ENCODE data around the gene APLP2. TPM values are rescaled to one million over a fixed set of nuclear protein-coding genes. Genes with fewer than 3 reads are reported as not detected.

APLP2 gene
- total RNA-seq, 3 donors from 2014 or later (not counting 1 experiment from before 2014, with no cell fraction given), result 99.8 to 119 (median 116) TPM

- no peaks in the 10 kb centered on the region for H3K9me3 ChIP-seq (ENCODE audit: control insufficient read depth, insufficient read depth, low read length)
- peaks cover 3 to 14% of the 10 kb centered on the region in 2 donors for H3K27me3 Mint-ChIP-seq (ENCODE audit: low read depth in 2 of 2)
- intact Hi-C loops (cut with micrococcal nuclease), result no loop called here
- no peaks in the 10 kb centered on the region for H3K27me3 ChIP-seq (ENCODE audit: control insufficient read depth, insufficient read depth, low read length)
- WGBS (ENCODE audit: insufficient coverage), result 70% methylated on average over 2 of the region's 2 CpGs
- H3K27ac Mint-ChIP-seq, result no peak overlapping the region
- H3K4me3 ChIP-seq (ENCODE audit: low read length), result no peak overlapping the region
- no peaks in the 10 kb centered on the region for H3K4me1 Mint-ChIP-seq
- ATAC-seq, result no peak
- H3K36me3 Mint-ChIP-seq, result no peaks in the 10 kb centered on the region
- DNase-seq, result no peak
- no peaks in the 10 kb centered on the region for H3K36me3 ChIP-seq (ENCODE audit: control insufficient read depth, insufficient read depth, low read length)
- H3K4me1 ChIP-seq (ENCODE audit: control insufficient read depth, insufficient read depth, low read length), result no peaks in the 10 kb centered on the region
- no peak overlapping the region for H3K4me3 Mint-ChIP-seq
- H3K9me3 Mint-ChIP-seq, result no peaks in the 10 kb centered on the region
- H3K27ac ChIP-seq (ENCODE audit: low read length), result no peak overlapping the region
- no peak for TF ChIP-seq CTCF (IDR thresholded peaks at IDR 0.05)
Measured at GRCh38 chr11:130023204-130023603, 46.5 kb upstream of the APLP2 start.

DNA sequence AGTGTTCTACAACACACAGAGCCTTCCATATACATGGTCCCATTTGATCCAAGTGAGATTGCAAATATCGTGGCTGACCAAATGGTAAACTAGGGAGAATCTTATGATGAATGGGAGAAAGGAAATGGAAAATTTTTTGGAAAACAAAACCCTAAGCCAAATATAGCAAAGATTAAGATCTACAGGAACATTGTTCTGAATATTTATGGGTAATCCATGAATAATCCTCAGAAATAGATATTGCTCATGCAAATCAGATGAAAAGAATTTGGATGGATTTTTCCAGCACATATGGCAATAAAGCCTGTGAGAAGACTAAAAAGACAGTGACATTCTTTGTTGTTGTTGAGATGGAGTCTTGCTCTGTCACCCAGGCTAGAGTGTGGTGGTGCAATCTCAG is 45.3 kb upstream of the APLP2 start:
- no CpG with 5 or more reads among the region's 1 CpG for WGBS (ENCODE audit: insufficient coverage)

DNA sequence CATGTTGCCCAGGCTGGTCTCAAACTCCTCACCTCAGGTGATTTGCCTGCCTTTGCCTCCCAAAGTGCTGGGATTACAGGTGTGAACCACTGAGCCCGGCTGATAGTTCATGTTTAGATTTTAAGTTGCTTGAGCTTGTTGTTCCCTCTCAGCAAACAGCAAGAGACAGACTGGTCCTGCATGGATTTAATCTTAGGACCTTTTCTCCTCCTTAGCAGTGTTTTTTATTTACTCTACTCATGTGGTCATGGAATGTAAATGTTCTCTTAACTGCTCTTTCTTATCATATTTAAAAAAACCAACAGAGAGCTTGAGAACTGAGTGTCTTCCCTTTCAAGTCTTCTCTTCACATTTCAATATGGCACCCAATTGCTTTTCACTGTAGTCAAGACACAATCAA is 44.3 kb upstream of the APLP2 start:
- intact Hi-C loops (cut with micrococcal nuclease), result no loop called here
- no peak overlapping the region for H3K27ac ChIP-seq (ENCODE audit: low read length)
- no peaks in the 10 kb centered on the region for H3K27me3 ChIP-seq (ENCODE audit: control insufficient read depth, insufficient read depth, low read length)
- Mint-ChIP-seq H3K4me3 (no peak overlapping the region), H3K36me3 (no peaks in the 10 kb centered on the region), H3K27ac (no peak overlapping the region), H3K9me3 (no peaks in the 10 kb centered on the region), H3K27me3 (ENCODE audit: low read depth in 2 of 2) (peaks cover 3 to 14% of the 10 kb centered on the region in 2 donors), H3K4me1 (no peaks in the 10 kb centered on the region)
- H3K9me3 ChIP-seq (ENCODE audit: control insufficient read depth, insufficient read depth, low read length), result no peaks in the 10 kb centered on the region
- no peaks in the 10 kb centered on the region for H3K36me3 ChIP-seq (ENCODE audit: control insufficient read depth, insufficient read depth, low read length)
- H3K4me3 ChIP-seq (ENCODE audit: low read length), result no peak overlapping the region
- DNase-seq (no peak), ATAC-seq (no peak)
- TF ChIP-seq CTCF (IDR thresholded peaks at IDR 0.05), result no peak
- WGBS (ENCODE audit: insufficient coverage), result 94% methylated on average over 1 of the region's 1 CpG
- H3K4me1 ChIP-seq (ENCODE audit: control insufficient read depth, insufficient read depth, low read length), result no peaks in the 10 kb centered on the region

More for the DNA sequence above, 45.3 kb upstream of the APLP2 start:
- Mint-ChIP-seq H3K4me3 (no peak overlapping the region), H3K4me1 (no peaks in the 10 kb centered on the region), H3K36me3 (no peaks in the 10 kb centered on the region), H3K27me3 (ENCODE audit: low read depth in 2 of 2) (peaks cover 3 to 14% of the 10 kb centered on the region in 2 donors), H3K27ac (no peak overlapping the region), H3K9me3 (no peaks in the 10 kb centered on the region)
- Histone ChIP-seq H3K27me3 (ENCODE audit: control insufficient read depth, insufficient read depth, low read length) (no peaks in the 10 kb centered on the region), H3K36me3 (ENCODE audit: control insufficient read depth, insufficient read depth, low read length) (no peaks in the 10 kb centered on the region), H3K4me1 (ENCODE audit: control insufficient read depth, insufficient read depth, low read length) (no peaks in the 10 kb centered on the region), H3K27ac (ENCODE audit: low read length) (no peak overlapping the region), H3K9me3 (ENCODE audit: control insufficient read depth, insufficient read depth, low read length) (no peaks in the 10 kb centered on the region), H3K4me3 (ENCODE audit: low read length) (no peak overlapping the region)
- ATAC-seq, result no peak
- no peak for TF ChIP-seq CTCF (IDR thresholded peaks at IDR 0.05)
- no peak for DNase-seq
- intact Hi-C loops (cut with micrococcal nuclease), result no loop called here

GRCh38 chr11:130029137-130029536 is 40.6 kb upstream of the APLP2 start:
- Mint-ChIP-seq H3K9me3 (no peaks in the 10 kb centered on the region), H3K27ac (no peak overlapping the region), H3K36me3 (no peaks in the 10 kb centered on the region), H3K4me1 (no peaks in the 10 kb centered on the region), H3K4me3 (no peak overlapping the region), H3K27me3 (ENCODE audit: low read depth in 2 of 2) (peaks cover 0 to 4% of the 10 kb centered on the region in 2 donors)
- Histone ChIP-seq H3K4me1 (ENCODE audit: control insufficient read depth, insufficient read depth, low read length) (no peaks in the 10 kb centered on the region), H3K9me3 (ENCODE audit: control insufficient read depth, insufficient read depth, low read length) (no peaks in the 10 kb centered on the region), H3K36me3 (ENCODE audit: control insufficient read depth, insufficient read depth, low read length) (no peaks in the 10 kb centered on the region), H3K4me3 (ENCODE audit: low read length) (no peak overlapping the region), H3K27ac (ENCODE audit: low read length) (no peak overlapping the region), H3K27me3 (ENCODE audit: control insufficient read depth, insufficient read depth, low read length) (no peaks in the 10 kb centered on the region)
- no peak for DNase-seq
- no peak for TF ChIP-seq CTCF (IDR thresholded peaks at IDR 0.05)
- intact Hi-C loops (cut with micrococcal nuclease), result no loop called here
- ATAC-seq, result no peak
- WGBS (ENCODE audit: insufficient coverage), result 88% methylated on average over 2 of the region's 3 CpGs

Measured in natural killer cell (primary cell).